HFFc6 (cell line): Measurements from ENCODE around the gene EMILIN2. TPM values are rescaled to one million over a fixed set of nuclear protein-coding genes. Genes with fewer than 3 reads are reported as not detected.
A peak's percentile ranks its signal among the peaks of the same experiment; 100 is the strongest.

Experiments used
- DNase-seq: peaks from one replicate; pipeline ENCODE4 v3.0.0-alpha.2; 2018
- H3K27ac Mint-ChIP-seq: 2 replicates; pipeline ENCODE4 v1.8.0; 2020; ENCODE audit warnings: mild to moderate bottlenecking, mixed read lengths
- H3K27me3 Mint-ChIP-seq: 2 replicates; pipeline ENCODE4 v1.8.0; 2021; ENCODE audit warnings: mild to moderate bottlenecking, moderate library complexity, mixed read lengths; ENCODE audit not compliant: insufficient read depth
- H3K36me3 Mint-ChIP-seq: 2 replicates; pipeline ENCODE4 v1.8.0; 2021; ENCODE audit warnings: low read depth, mixed read lengths
- H3K4me1 Mint-ChIP-seq: 2 replicates; pipeline ENCODE4 v1.8.0; 2020; ENCODE audit warnings: low read depth, mixed read lengths
- H3K4me3 Mint-ChIP-seq: 2 replicates; pipeline ENCODE4 v1.8.0; 2020; ENCODE audit warnings: mild to moderate bottlenecking, moderate library complexity, mixed read lengths
- H3K9me3 Mint-ChIP-seq: 2 replicates; pipeline ENCODE4 v1.8.0; 2020; ENCODE audit warnings: mild to moderate bottlenecking, mixed read lengths
- CTCF ChIP-seq: fragments of 200-600 bp; sonication (generic); IDR thresholded peaks from 2 replicates; pipeline ENCODE4 v1.5.0; 2021; ENCODE audit warnings: antibody characterized with exemption, mild to moderate bottlenecking
- total RNA-seq, 6 experiments: library from RNA; stranded (reverse); fragmentation: NEBNext Ultra II Directional; extraction: Animal tissue kit (Norgen Biotek cat#: 25700); gene quantifications; 2 replicates in 1 of 6; 3 replicates in 5 of 6; pipeline ENCODE4 v1.2.3, GENCODE V29; 2021

EMILIN2 gene
- total RNA-seq, 6 experiments from 2014 or later, result 5.9 to 10.6 (median 8.2) TPM

- Mint-ChIP-seq H3K4me3 (no peak overlapping the region), H3K27ac (no peak overlapping the region), H3K4me1 (peaks cover 7% of the 10 kb centered on the region), H3K9me3 (no peaks in the 10 kb centered on the region), H3K36me3 (peaks cover 3% of the 10 kb centered on the region; the same call in 1 of the 2 replicates), H3K27me3 (peaks cover 20% of the 10 kb centered on the region)
- no peak for TF ChIP-seq CTCF
- DNase-seq, result no peak
Observed at GRCh38 chr18:2909431-2910140, 62.8 kb downstream of the EMILIN2 start.

- no peak for TF ChIP-seq CTCF
Observed at GRCh38 chr18:2910261-2910660, 63.5 kb downstream of the EMILIN2 start.

GRCh38 chr18:2910751-2911425, 64.1 kb downstream of the EMILIN2 start:
- Mint-ChIP-seq H3K27ac (peak overlapping the region; percentile 36; the same call in 1 of the 2 replicates), H3K27me3 (peaks cover 16% of the 10 kb centered on the region), H3K36me3 (peaks cover 8% of the 10 kb centered on the region; the same call in 1 of the 2 replicates), H3K4me3 (no peak overlapping the region), H3K9me3 (no peaks in the 10 kb centered on the region), H3K4me1 (peaks cover 7% of the 10 kb centered on the region)
- no peak for TF ChIP-seq CTCF
- no peak for DNase-seq

More at GRCh38 chr18:2910261-2910660, 63.5 kb downstream of the EMILIN2 start:
- Mint-ChIP-seq H3K4me1 (peaks cover 7% of the 10 kb centered on the region), H3K36me3 (peaks cover 8% of the 10 kb centered on the region; the same call in 1 of the 2 replicates), H3K27me3 (peaks cover 20% of the 10 kb centered on the region), H3K27ac (no peak overlapping the region), H3K4me3 (no peak overlapping the region), H3K9me3 (no peaks in the 10 kb centered on the region)
- DNase-seq, result no peak

- Mint-ChIP-seq H3K9me3 (no peaks in the 10 kb centered on the region), H3K36me3 (peaks cover 8% of the 10 kb centered on the region; the same call in 1 of the 2 replicates)
Observed at GRCh38 chr18:2911533-2911932, 64.7 kb downstream of the EMILIN2 start.

More at GRCh38 chr18:2911533-2911932, 64.7 kb downstream of the EMILIN2 start:
- peaks cover 7% of the 10 kb centered on the region; the same call in 1 of the 2 replicates for H3K4me1 Mint-ChIP-seq
- no peak for DNase-seq
- H3K4me3 Mint-ChIP-seq, result no peak overlapping the region
- no peak for TF ChIP-seq CTCF
- H3K27ac Mint-ChIP-seq, result no peak overlapping the region
- peaks cover 15% of the 10 kb centered on the region for H3K27me3 Mint-ChIP-seq
